ENCODE measurements around the gene WASHC2C.
"Not testable (repeated sequence)": the region's sequence is repeated elsewhere in the genome, so short reads cannot be mapped to it uniquely, and the experiment has no call there.

- not testable (repeated sequence) for TF ChIP-seq POLR2A (IDR thresholded peaks at IDR 0.05); POLR2AphosphoS5 (IDR thresholded peaks at IDR 0.05; ENCODE audit: insufficient read depth in 1 of 2, low read depth in 1 of 2); CTCF (IDR thresholded peaks at IDR 0.05)
Measured at GRCh38 chr10:45711223-45711622, 15.8 kb upstream of the WASHC2C start.

Measured in vagina (tissue), 2 donors.